Suppressor macrophage treated with lipopolysaccharide for 1 hour (primary cell): ENCODE data around the gene FAM118A.
"Not testable (repeated sequence)": the region's sequence is repeated elsewhere in the genome, so short reads cannot be mapped to it uniquely, and the experiment has no call there.

Source experiments
- DNase-seq, 3 donors: peaks; one replicate each; pipeline ENCODE4 v3.0.0-alpha.2; 2020 to 2022

FAM118A gene

GRCh38 chr22:45284705-45285262 lies 24.9 kb upstream of the FAM118A start, which contains the start of gene UPK3A:
TSS of gene UPK3A (plus strand) at chr22:45284949. CDS start at chr22:45285014, 65 bp downstream.
- DNase-seq = peak; percentile 50 to 84 (median 65)

- DNase-seq = peak in 2 of 3 donors; percentile 29 to 47
Measured at GRCh38 chr22:45285263-45286058, 24.3 kb upstream of the FAM118A start.

GRCh38 chr22:45286854-45287551 lies 22.7 kb upstream of the FAM118A start:
- DNase-seq = peak in 1 of 3 donors; percentile 29

GRCh38 chr22:45290410-45290936 lies 19.3 kb upstream of the FAM118A start:
- peak in 2 of 3 donors; percentile 38 to 48 for DNase-seq

- no peak for DNase-seq
Measured at GRCh38 chr22:45291061-45291930, 18.4 kb upstream of the FAM118A start.

GRCh38 chr22:45291931-45292290 lies 17.8 kb upstream of the FAM118A start:
- DNase-seq = peak in 1 of 3 donors; percentile 42

GRCh38 chr22:45292731-45293442 lies 16.8 kb upstream of the FAM118A start:
- peak; percentile 54 to 56 (median 55) for DNase-seq

GRCh38 chr22:45294030-45294429 lies 15.7 kb upstream of the FAM118A start:
- DNase-seq = no peak

GRCh38 chr22:45295004-45295403 lies 14.7 kb upstream of the FAM118A start:
- not testable (repeated sequence) for DNase-seq

GRCh38 chr22:45295492-45295891 lies 14.2 kb upstream of the FAM118A start:
- DNase-seq = no peak

- peak in 1 of 3 donors; percentile 22 for DNase-seq
Measured at GRCh38 chr22:45296628-45297297, 13.0 kb upstream of the FAM118A start.

GRCh38 chr22:45298934-45299505 lies 10.7 kb upstream of the FAM118A start:
- no peak for DNase-seq

- DNase-seq = peak in 1 of 3 donors; percentile 12
Measured at GRCh38 chr22:45302751-45303150, 7.0 kb upstream of the FAM118A start.

- peak; percentile 20 to 63 (median 54) for DNase-seq
Measured at GRCh38 chr22:45303181-45303580, 6.6 kb upstream of the FAM118A start.

GRCh38 chr22:45304971-45305370 lies 4.8 kb upstream of the FAM118A start:
- no peak for DNase-seq

- DNase-seq = no peak
Measured at GRCh38 chr22:45305456-45306075, 4.2 kb upstream of the FAM118A start.

GRCh38 chr22:45306139-45306538 lies 3.6 kb upstream of the FAM118A start:
- no peak for DNase-seq

- DNase-seq = peak in 1 of 3 donors; percentile 18
Measured at GRCh38 chr22:45308391-45308956, 1.3 kb upstream of the FAM118A start.

- peak in 2 of 3 donors; percentile 51 to 54 for DNase-seq
Measured at GRCh38 chr22:45308957-45309421, 745 bp upstream of the FAM118A start.
